HL-60 (cell line): ENCODE results near the gene PTGIR.

Source experiments
- DNase-seq, 2 experiments: peaks; one replicate each; pipeline ENCODE4 v3.0.0-alpha.2; 2010 to 2020; ENCODE audit warnings: low read depth in 1 of 2, low spot score in 1 of 2
- H3K27ac ChIP-seq: fragments of 250-450 bp; sonication (Bioruptor Pico); replicated peaks from 2 replicates; pipeline ENCODE4 v1.5.1; 2020; ENCODE audit warnings: mild to moderate bottlenecking, moderate library complexity
- H3K27me3 ChIP-seq: fragments of 250-450 bp; sonication (Bioruptor Pico); 2 replicates; pipeline ENCODE4 v1.5.1; 2021; ENCODE audit warnings: mild to moderate bottlenecking, moderate library complexity; ENCODE audit not compliant: insufficient read depth, poor library complexity, severe bottlenecking
- H3K4me3 ChIP-seq: replicated peaks from 2 replicates; pipeline ENCODE4 v1.5.1; 2011; ENCODE audit warnings: mild to moderate bottlenecking, control low read depth, low read length; ENCODE audit not compliant: insufficient read depth
- CTCF ChIP-seq: IDR thresholded peaks from one replicate; pipeline ENCODE4 v1.5.1; 2011; ENCODE audit warnings: low read length, control low read depth, inconsistent platforms; ENCODE audit not compliant: insufficient read depth
- GABPA ChIP-seq: IDR thresholded peaks from 2 replicates; pipeline ENCODE4 v1.6.1; 2012; ENCODE audit warnings: low read depth
- POLR2AphosphoS5 ChIP-seq: IDR thresholded peaks from 2 replicates; pipeline ENCODE4 v1.6.1; 2012; ENCODE audit warnings: low read depth
- REST ChIP-seq: IDR thresholded peaks from 2 replicates; pipeline ENCODE4 v1.6.1; 2012; ENCODE audit warnings: low read depth; ENCODE audit not compliant: insufficient replicate concordance
- SPI1 ChIP-seq: IDR thresholded peaks from 2 replicates; pipeline ENCODE4 v1.6.1; 2012; ENCODE audit warnings: low read depth, mild to moderate bottlenecking, borderline replicate concordance

Gene PTGIR

GRCh38 chr19:46602392-46603194 lies 22.3 kb downstream of the PTGIR start:
- no peak overlapping the region for H3K27ac ChIP-seq
- TF ChIP-seq REST (no peak), POLR2AphosphoS5 (no peak), CTCF (no peak), SPI1 (no peak), GABPA (no peak)
- no peak for DNase-seq
- H3K4me3 ChIP-seq = peak overlapping the region; percentile 93
- H3K27me3 ChIP-seq = no peaks in the 10 kb centered on the region

- Histone ChIP-seq H3K27ac (peak within 1 kb of the TSS; percentile 100), H3K4me3 (peak within 1 kb of the TSS; percentile 93), H3K27me3 (no peaks in the 10 kb centered on the region)
- TF ChIP-seq GABPA (no peak), SPI1 (no peak), REST (no peak), POLR2AphosphoS5 (no peak), CTCF (no peak)
- no peak for DNase-seq
These were observed 23.3 kb downstream of the PTGIR start, which contains the start of gene CALM3 for GRCh38 chr19:46601318-46602224. Gene CALM3, plus strand, starts transcription at chr19:46601330. Its CDS starts 105 bp downstream, at chr19:46601435.

GRCh38 chr19:46600384-46601317 lies 24.2 kb downstream of the PTGIR start:
- peak overlapping the region; percentile 93 for H3K4me3 ChIP-seq
- peak; percentile 96 to 98 for DNase-seq
- H3K27me3 ChIP-seq = no peaks in the 10 kb centered on the region
- TF ChIP-seq GABPA (peak; percentile 4; the same call in 1 of the 2 replicates), SPI1 (peak; percentile 40; the same call in 1 of the 2 replicates), CTCF (no peak), REST (peak; percentile 55), POLR2AphosphoS5 (peak; percentile 66)
- peak overlapping the region; percentile 100 for H3K27ac ChIP-seq
